Stimulated activated CD8-positive, alpha-beta memory T cell treated with anti-CD3 and anti-CD28 coated beads, Interleukin-2, amount 100 ng/mL, for 48 hours (primary cell): Measurements from ENCODE around the gene DCTPP1.
A peak's percentile ranks its signal among the peaks of the same experiment; 100 is the strongest.
"Not testable (repeated sequence)": the region's sequence is repeated elsewhere in the genome, so short reads cannot be mapped to it uniquely, and the experiment has no call there.

Experiments used
- DNase-seq, 2 donors: peaks; one replicate each; pipeline ENCODE4 v3.0.0-alpha.2; 2020; ENCODE audit warnings: low read depth in 2 of 2

DCTPP1 gene

DNA sequence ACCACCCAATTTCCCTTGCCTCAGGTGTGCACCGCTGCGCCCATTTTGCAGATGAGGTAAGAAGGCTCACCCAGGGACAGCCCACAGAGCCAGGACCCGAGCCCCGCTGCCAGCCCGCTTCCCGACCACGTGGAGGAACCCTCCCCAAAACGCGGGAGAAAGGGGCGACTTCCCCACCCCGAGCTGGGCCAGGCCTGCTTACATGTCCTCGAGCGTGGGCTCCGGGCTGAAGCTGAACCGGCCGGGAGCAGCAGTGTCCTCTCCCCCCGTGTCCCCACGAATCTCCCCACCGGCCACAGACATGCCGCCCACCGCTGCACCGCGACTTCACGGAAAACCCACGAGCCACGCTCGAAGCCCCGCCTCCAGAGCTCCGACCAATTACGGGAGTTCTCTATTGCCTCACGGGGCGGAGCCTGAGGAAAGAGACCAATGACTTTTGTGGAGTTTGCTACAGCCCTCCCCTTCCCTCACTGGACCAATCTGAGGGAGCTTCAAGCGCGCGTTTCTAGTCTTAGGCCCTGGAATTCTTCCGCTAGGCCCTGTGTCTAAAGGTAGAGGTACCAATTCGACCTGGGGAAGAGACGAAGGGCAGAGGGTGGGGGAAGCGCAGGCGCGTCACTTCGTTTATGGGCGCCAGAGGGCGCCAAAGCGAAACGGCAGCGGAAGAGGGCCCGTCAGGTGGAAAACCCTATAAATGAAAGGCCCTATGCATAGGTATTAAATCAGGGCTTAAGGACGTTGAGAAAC lies at the start of gene DCTPP1:
DCTPP1 (minus strand) TSS at position 353 of the 750 bp plus-strand sequence; CDS start at position 303, 50 bp downstream.
- peak; percentile 91 to 96 for DNase-seq

GRCh38 chr16:30478766-30479478 lies 49.1 kb upstream of the DCTPP1 start:
- no peak for DNase-seq

GRCh38 chr16:30477773-30478172 lies 47.9 kb upstream of the DCTPP1 start:
- not testable (repeated sequence) for DNase-seq

DNA sequence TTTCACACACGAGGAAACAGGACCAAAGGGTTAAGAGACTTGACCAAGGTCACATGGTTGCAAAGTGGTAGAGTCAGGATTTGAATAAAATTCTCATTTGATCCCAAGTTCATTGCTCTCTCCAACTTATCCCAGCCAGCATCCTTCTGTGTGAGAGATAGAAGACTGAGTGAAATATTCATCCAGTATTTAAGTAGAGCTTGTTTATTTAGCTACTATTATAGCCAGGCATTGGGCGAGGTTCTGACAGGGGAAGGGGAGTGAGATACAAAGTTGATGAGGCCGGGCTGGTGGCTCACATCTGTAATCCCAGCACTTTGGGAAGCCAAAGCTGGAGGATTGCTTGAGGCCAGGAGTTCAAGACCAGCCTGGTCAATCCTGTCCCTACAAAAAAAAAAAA lies 47.2 kb upstream of the DCTPP1 start:
- no peak for DNase-seq

DNA sequence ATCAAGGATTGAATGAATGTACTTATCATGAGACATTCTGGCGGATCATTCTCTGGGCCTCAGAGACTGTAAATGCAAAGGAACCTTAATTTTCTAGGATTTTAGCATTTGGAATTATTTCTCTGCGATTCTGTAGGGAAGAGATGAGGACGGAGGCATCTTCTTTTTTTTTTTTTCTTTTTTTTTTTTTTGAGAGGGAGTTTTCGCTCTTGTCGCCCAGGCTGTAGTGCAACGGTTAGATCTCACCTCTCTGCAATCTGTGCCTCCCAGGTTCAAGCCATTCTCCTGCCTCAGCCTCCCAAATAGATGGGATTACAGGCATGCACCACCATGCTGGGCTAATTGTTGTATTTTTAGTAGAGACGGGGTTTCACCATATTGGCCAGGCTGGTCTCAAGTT lies 44.9 kb upstream of the DCTPP1 start:
- DNase-seq = no peak

GRCh38 chr16:30474074-30474452 lies 44.2 kb upstream of the DCTPP1 start:
- DNase-seq = no peak

DNA sequence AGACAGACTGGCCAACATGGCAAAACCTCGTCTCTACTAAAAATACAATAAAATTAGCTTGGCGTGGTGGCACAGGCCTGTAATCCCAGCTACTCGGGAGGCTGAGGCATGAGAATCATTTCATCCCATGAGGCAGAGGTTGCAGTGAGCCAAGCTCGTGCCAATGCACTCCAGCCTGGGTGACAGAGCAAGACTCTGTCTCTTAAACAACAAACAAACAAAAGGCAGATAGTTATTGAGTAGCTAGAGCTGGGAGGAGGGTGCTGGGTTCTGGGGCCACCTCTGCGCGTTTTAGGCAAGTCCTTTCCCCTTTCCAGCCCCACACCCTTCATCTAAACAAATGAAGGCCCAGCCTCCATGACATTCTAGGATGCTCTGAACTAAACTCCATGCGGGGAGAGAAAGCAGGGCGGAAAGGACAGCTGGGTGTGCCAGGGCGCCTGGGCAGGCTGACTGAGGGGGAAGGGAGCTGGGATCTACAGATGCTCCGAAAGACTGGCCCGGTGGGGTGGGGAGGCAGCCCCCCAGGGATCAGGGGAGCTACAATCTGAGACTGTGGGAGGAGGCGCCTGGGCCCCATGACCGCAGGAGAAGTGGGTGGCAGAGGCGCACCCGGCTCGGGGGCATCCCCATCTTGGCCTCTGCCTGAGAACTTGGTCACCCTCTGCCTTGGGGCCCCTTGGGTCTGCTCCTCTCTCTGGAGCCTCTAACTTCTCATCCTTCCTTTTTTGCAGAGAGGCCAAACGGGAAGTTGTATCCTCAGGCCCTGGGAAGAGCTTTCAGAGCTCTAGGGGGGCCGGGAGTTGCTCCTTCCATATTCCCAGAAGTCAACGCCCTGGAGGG lies 43.6 kb upstream of the DCTPP1 start:
- DNase-seq = peak; percentile 65 to 68

GRCh38 chr16:30472328-30472942 lies 42.6 kb upstream of the DCTPP1 start, which contains the start of gene ITGAL:
ITGAL (plus strand) TSS chr16:30472742; CDS start chr16:30472838, 96 bp downstream.
- DNase-seq = peak; percentile 69 to 75

DNA sequence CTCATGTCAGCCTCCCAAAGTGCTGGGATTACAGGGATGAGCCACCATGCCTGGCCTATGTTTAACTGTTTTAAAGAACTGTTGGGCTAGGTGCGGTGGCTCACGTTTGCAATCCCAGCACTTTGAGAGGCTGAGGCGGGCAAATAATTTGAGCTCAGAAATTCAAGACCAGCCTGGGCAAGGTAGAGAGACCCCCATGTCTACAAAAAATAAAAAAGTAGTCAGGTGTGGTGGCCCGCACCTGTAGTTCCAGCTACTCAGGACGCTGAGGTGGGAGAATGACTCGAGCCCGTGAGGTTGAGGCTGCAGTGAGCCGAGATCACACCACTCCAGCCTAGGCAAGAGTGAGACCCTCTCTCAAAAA lies 40.8 kb upstream of the DCTPP1 start:
- DNase-seq = no peak

GRCh38 chr16:30470170-30470512 lies 40.3 kb upstream of the DCTPP1 start:
- no peak for DNase-seq

- DNase-seq = no peak
Observed at GRCh38 chr16:30464078-30464477, 34.2 kb upstream of the DCTPP1 start.

GRCh38 chr16:30461426-30461825 lies 31.6 kb upstream of the DCTPP1 start:
- not testable (repeated sequence) for DNase-seq

- no peak for DNase-seq
Observed at GRCh38 chr16:30459456-30459855, 29.6 kb upstream of the DCTPP1 start.

GRCh38 chr16:30458561-30459394 lies 28.9 kb upstream of the DCTPP1 start:
- DNase-seq = peak; percentile 80 to 85

DNA sequence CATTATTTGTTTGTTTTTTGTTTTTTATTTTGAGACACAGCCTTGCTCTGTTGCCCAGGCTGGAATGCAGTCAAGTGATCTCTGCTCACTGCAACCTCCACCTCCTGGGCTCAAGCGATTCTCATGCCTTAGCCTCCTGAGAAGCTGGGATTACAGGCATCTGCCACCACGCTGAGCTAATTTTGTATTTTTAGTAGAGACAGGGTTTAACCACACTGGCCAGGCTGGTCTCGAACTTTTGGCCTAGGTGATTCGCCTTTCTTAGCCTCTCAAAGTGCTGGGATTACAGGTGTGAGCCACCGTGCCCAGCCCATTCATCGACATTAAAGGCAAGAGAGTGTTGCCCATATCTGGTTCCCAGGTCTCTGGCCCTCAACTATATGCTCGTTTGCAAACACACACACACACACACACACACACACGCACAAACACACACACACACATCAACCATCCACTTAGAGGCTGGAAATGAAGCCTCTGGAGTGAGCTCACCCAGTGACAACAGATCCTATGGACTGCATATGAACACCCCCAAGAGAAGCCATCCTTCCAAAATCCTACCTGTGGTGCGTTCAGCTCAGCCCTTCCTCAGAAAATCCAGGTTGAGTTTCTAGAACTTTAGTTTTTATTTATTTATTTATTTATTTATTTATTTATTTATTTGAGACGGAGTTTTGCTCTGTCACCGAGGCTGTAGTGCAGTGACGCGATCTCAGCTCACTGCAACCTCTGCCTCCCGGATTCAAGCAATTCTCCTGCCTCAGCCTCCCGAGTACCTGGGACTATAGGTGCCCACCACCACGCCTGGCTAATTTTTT lies 28.1 kb upstream of the DCTPP1 start:
- DNase-seq = no peak

DNA sequence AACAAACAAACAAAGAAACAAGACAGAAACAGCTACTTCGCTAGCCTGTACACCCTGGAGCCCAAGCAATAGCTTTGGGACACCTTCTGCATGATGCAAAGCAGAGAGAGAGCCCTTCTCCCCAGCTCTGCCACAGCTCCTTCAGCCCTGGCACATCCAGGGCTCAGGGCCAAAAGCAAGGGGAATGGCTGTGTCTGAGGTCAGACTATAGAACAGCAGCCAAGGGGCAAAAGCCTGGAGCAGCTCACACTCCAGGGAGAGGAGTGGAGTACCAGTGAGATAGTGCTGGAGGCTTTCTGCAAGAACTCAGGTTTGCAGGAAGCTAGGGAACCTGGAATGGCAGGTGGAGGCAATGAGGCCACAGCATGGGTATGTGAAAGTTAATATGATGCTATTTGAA lies 27.4 kb upstream of the DCTPP1 start:
- DNase-seq = no peak

GRCh38 chr16:30456302-30456701 lies 26.5 kb upstream of the DCTPP1 start:
- DNase-seq = no peak

- not testable (repeated sequence) for DNase-seq
Observed at GRCh38 chr16:30452709-30453580, 23.1 kb upstream of the DCTPP1 start.

DNA sequence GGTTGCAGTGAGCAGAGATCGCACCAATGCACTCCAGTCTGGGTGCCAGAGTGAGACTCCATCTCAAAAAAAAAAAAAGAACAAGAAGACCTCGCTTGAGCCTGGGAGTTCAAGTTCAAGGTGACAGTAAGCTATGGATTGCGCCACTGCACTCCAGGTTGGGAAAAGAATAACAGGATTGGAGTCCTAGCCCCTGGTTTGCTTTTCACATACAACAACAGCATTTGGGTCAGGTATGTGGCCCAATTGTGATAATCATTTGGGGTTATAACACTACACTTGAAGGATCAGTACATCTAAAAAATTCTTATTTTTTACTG lies 19.2 kb upstream of the DCTPP1 start:
- no peak for DNase-seq
